ENCODE results near the gene CADM2.

GRCh38 chr3:85626662-85627061 is 667.9 kb downstream of the CADM2 start:
- TF ChIP-seq CTCF (IDR thresholded peaks at IDR 0.05; ENCODE audit: insufficient read depth, low read depth, low read length) (no peak), EZH2 (IDR thresholded peaks at IDR 0.05; ENCODE audit: insufficient read depth, low read length) (no peak)
